Panc1 (cell line): ENCODE data around the gene PDZK1IP1.

Experiments
- CTCF ChIP-seq: fragments of 450-650 bp; IDR thresholded peaks from 2 replicates; pipeline ENCODE4 v1.5.1; 2017; ENCODE audit warnings: mild to moderate bottlenecking
- POLR2AphosphoS5 ChIP-seq: IDR thresholded peaks from 2 replicates; pipeline ENCODE4 v1.6.1; 2012; ENCODE audit warnings: mild to moderate bottlenecking, low read depth, low read length, moderate library complexity
- SIN3A ChIP-seq: IDR thresholded peaks from 2 replicates; pipeline ENCODE4 v1.6.1; 2012; ENCODE audit warnings: low read depth, mild to moderate bottlenecking, low read length, moderate library complexity, borderline replicate concordance; ENCODE audit not compliant: insufficient read depth

- no peak for TF ChIP-seq CTCF
- TF ChIP-seq POLR2AphosphoS5: no peak
- TF ChIP-seq SIN3A: no peak
These were observed 3.3 kb downstream of the PDZK1IP1 start for GRCh38 chr1:47186267-47187185.
